NCI-H345 (cell line): Measurements from ENCODE around the gene AP2A2.
"Not testable (repeated sequence)": the region's sequence is repeated elsewhere in the genome, so short reads cannot be mapped to it uniquely, and the experiment has no call there.

Experiments used
- DNase-seq: peaks from one replicate; lab custom pipeline; 2025; lab: John Stamatoyannopoulos, UW

AP2A2 gene

GRCh38 chr11:1015826-1016545 is 90.3 kb downstream of the AP2A2 start:
- DNase-seq, result no peak

GRCh38 chr11:1016610-1017126 is 91.0 kb downstream of the AP2A2 start:
- not testable (repeated sequence) for DNase-seq

GRCh38 chr11:1017269-1018005 is 91.8 kb downstream of the AP2A2 start:
- DNase-seq, result no peak

- no peak for DNase-seq
Measured at GRCh38 chr11:1018091-1018490, 92.4 kb downstream of the AP2A2 start.

- DNase-seq, result no peak
Measured at GRCh38 chr11:1019321-1019910, 93.7 kb downstream of the AP2A2 start.

- DNase-seq, result no peak
Measured at GRCh38 chr11:1020211-1020905, 94.7 kb downstream of the AP2A2 start.

- DNase-seq, result no peak
Measured at GRCh38 chr11:1022411-1022810, 96.7 kb downstream of the AP2A2 start.

- no peak for DNase-seq
Measured at GRCh38 chr11:1022908-1023810, 97.5 kb downstream of the AP2A2 start.

- no peak for DNase-seq
Measured at GRCh38 chr11:1023811-1024596, 98.3 kb downstream of the AP2A2 start.

- no peak for DNase-seq
Measured at GRCh38 chr11:1024597-1025409, 99.1 kb downstream of the AP2A2 start.

- no peak for DNase-seq
Measured at GRCh38 chr11:1025410-1026162, 99.9 kb downstream of the AP2A2 start.

GRCh38 chr11:1026163-1026450 is 100.4 kb downstream of the AP2A2 start:
- DNase-seq, result no peak

- DNase-seq, result no peak
Measured at GRCh38 chr11:1026641-1027482, 101.2 kb downstream of the AP2A2 start.

GRCh38 chr11:1027483-1028290 is 102.0 kb downstream of the AP2A2 start:
- DNase-seq, result no peak

- no peak for DNase-seq
Measured at GRCh38 chr11:1028291-1028540, 102.5 kb downstream of the AP2A2 start.

- DNase-seq, result no peak
Measured at GRCh38 chr11:1028616-1029015, 102.9 kb downstream of the AP2A2 start.

- no peak for DNase-seq
Measured at GRCh38 chr11:1029051-1029450, 103.4 kb downstream of the AP2A2 start.

- DNase-seq, result no peak
Measured at GRCh38 chr11:1029654-1030053, 104.0 kb downstream of the AP2A2 start.
